BLaER1 treated with 17β-estradiol and CSF1 and Interleukin-3, amounts not matched to agents 10 nM and 100 nM (cell line): ENCODE results near the gene TTLL5.
A peak's percentile ranks its signal among the peaks of the same experiment; 100 is the strongest.

Source experiments
- H3K27ac ChIP-seq, 11 experiments: shearing (Covaris generic); formaldehyde crosslinking; 2 replicates each; pipeline ENCODE4 v1.8.1; 2022
- H3K27me3 ChIP-seq, 11 experiments: shearing (Covaris generic); formaldehyde crosslinking; 2 replicates each; pipeline ENCODE4 v1.8.1; 2022
- H3K36me3 ChIP-seq, 11 experiments: shearing (Covaris generic); formaldehyde crosslinking; 2 replicates each; pipeline ENCODE4 v1.8.1; 2022
- H3K4me1 ChIP-seq, 10 experiments: shearing (Covaris generic); formaldehyde crosslinking; 2 replicates each; pipeline ENCODE4 v1.8.1; 2022
- H3K4me2 ChIP-seq, 11 experiments: shearing (Covaris generic); formaldehyde crosslinking; 2 replicates each; pipeline ENCODE4 v1.8.1; 2022
- H3K4me3 ChIP-seq, 10 experiments: shearing (Covaris generic); formaldehyde crosslinking; 2 replicates each; pipeline ENCODE4 v1.8.1; 2022
- H3K9ac ChIP-seq, 11 experiments: shearing (Covaris generic); formaldehyde crosslinking; 2 replicates each; pipeline ENCODE4 v1.8.1; 2022
- H3K9me3 ChIP-seq, 11 experiments: shearing (Covaris generic); formaldehyde crosslinking; replicated peaks in 1 of 11; 2 replicates each; pipeline ENCODE4 v1.8.1; 2022
- H4K20me1 ChIP-seq, 11 experiments: shearing (Covaris generic); formaldehyde crosslinking; 2 replicates each; pipeline ENCODE4 v1.8.1; 2022
- Cebpa-rat ChIP-seq, 11 experiments: shearing (Covaris generic); IDR thresholded peaks; 2 replicates each; pipeline ENCODE4 v1.8.1; 2022

TTLL5 gene

DNA sequence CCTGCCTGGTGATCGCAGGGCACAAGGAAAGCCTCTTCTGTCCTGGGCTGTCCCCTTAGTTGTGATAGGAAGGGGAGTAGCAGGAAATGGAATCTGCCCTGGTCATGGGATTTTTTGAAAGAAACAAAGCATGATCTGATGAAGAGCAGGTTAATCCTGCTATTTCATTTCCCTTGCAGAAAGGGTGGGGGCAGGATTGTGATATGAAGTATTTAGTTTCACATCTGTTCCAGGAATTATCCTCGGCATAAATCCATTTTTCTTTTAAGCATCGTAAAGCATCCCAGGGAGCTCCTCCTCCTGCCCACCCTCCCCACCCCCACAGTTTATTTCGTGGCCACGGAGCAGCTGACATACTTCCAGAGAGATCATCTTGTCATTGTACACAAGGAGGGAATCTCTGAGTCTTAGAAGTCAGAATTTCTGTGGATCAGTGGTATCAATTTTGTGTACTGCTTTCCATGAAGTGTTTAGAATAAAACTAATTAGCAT lies 267.7 kb downstream of the TTLL5 start:
- Histone ChIP-seq H3K4me1 (peaks cover 0 to 2% (median 0%) of the 10 kb centered on the region in 10 experiments; a peak in 3 of 20 replicates), H3K27ac (no peak overlapping the region), H3K9me3 (peaks cover 0 to 6% (median 0%) of the 10 kb centered on the region in 11 experiments; a peak in 2 of 22 replicates), H3K9ac (no peak overlapping the region), H3K4me3 (no peak overlapping the region), H4K20me1 (no peaks in the 10 kb centered on the region), H3K27me3 (no peaks in the 10 kb centered on the region), H3K36me3 (peaks cover 1 to 22% (median 8%) of the 10 kb centered on the region in 11 experiments; a peak in 9 of 22 replicates), H3K4me2 (no peak overlapping the region)
- TF ChIP-seq Cebpa-rat (IDR thresholded peaks at IDR 0.05) = no peak

DNA sequence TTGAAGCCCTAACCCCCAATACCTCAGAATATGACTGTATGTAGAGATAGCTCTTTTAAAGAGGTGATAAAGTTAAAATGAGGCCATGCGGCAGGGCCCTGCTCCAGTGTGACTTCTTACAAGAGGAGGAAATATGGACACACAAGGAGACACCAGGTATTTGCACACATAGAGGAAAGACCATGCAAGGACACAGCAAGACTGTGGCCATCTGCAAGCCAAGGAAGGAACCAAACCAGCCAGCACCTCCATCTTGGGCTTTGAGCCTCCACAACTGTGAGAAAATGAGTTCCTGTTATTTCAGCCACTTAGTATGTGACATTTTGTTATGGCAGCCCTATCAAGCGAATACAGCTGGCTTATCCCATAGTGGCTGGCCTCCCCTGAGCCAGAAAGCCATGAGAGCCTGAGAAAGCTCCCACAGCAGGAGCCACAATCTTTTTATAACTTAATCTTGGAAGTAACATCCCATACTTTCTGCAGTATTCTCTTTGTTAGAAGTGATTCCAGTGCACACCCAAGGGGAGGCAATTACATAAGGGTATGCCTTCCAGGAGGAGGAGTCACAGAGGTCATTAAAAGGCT lies 272.8 kb downstream of the TTLL5 start:
- Histone ChIP-seq H3K4me1 (peaks cover 5 to 23% (median 17%) of the 10 kb centered on the region in 10 experiments; a peak in 16 of 20 replicates), H4K20me1 (no peaks in the 10 kb centered on the region), H3K9ac (no peak overlapping the region), H3K27me3 (no peaks in the 10 kb centered on the region), H3K4me3 (no peak overlapping the region), H3K4me2 (peak overlapping the region in 5 of 11 experiments; percentile 3 to 63 (median 39); a peak in 4 of 22 replicates), H3K27ac (no peak overlapping the region), H3K36me3 (peaks cover 3 to 33% (median 13%) of the 10 kb centered on the region in 11 experiments; a peak in 10 of 22 replicates), H3K9me3 (no peaks in the 10 kb centered on the region)
- no peak for TF ChIP-seq Cebpa-rat (IDR thresholded peaks at IDR 0.05)

DNA sequence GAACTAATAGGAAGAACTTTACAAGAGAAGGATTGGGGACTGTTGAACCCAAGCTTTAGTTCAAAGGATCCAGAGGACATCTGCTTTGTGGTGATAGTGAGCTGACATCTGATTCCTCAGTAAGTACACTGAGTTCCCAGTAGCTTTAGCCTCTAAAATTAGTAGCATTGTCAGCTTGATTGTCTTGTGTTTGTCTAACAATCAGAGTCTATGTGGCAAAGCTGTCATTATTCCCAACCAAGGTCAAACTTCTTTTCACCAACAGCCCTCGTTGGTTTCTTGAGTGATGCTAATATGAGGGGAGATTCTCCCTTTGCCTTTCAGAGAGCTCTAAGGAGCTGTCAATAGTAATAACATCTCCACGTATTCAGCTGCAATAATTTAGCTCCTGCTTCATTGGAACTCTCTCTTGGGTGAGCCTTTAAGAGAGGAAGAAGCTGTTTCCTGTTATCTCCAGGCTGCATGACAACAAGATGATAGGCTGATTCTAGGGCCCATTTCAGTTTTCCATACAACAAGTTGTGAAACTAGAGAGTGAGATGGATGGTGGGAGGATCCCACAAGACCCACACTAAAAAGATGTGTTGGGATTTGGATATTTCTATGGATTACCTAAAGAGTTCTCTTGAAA lies 274.1 kb downstream of the TTLL5 start:
- H3K27ac ChIP-seq = peak overlapping the region in 4 of 11 experiments; percentile 1 to 26 (median 10); a peak in 1 of 22 replicates
- H3K36me3 ChIP-seq = peaks cover 3 to 40% (median 13%) of the 10 kb centered on the region in 11 experiments; a peak in 12 of 22 replicates
- H3K27me3 ChIP-seq = no peaks in the 10 kb centered on the region
- TF ChIP-seq Cebpa-rat (IDR thresholded peaks at IDR 0.05) = no peak
- H3K9me3 ChIP-seq = no peaks in the 10 kb centered on the region
- peak overlapping the region in 9 of 11 experiments; percentile 11 to 63 (median 36); a peak in 17 of 22 replicates for H3K4me2 ChIP-seq
- H3K4me3 ChIP-seq = no peak overlapping the region
- H3K4me1 ChIP-seq = peaks cover 5 to 23% (median 17%) of the 10 kb centered on the region in 10 experiments; a peak in 16 of 20 replicates
- no peaks in the 10 kb centered on the region for H4K20me1 ChIP-seq
- H3K9ac ChIP-seq = no peak overlapping the region

DNA sequence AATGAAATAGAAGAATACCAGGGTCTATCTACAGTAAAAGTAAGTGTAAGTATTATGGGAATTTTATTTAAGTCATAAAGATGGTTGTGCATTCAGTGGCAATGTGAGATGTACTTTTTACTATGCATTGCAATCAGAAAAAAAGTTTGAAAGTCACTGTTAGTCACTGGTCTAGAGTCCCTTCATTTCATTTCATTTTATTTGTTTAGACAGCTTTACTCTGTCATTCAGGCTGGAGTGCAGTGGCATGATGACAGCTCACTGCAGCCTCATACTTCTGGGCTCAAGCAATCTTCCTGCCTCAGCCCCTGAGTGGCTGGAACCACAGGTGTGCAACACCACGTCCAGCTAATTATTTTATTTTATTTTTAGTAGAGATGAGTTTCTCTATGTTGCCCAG lies 278.2 kb downstream of the TTLL5 start:
- no peak overlapping the region for H3K4me3 ChIP-seq
- H4K20me1 ChIP-seq = no peaks in the 10 kb centered on the region
- peaks cover 5 to 20% (median 14%) of the 10 kb centered on the region in 10 experiments; a peak in 16 of 20 replicates for H3K4me1 ChIP-seq
- no peak overlapping the region for H3K27ac ChIP-seq
- H3K36me3 ChIP-seq = peaks cover 7 to 50% (median 14%) of the 10 kb centered on the region in 11 experiments; a peak in 16 of 22 replicates
- no peak overlapping the region for H3K4me2 ChIP-seq
- no peak for TF ChIP-seq Cebpa-rat (IDR thresholded peaks at IDR 0.05)
- H3K9ac ChIP-seq = no peak overlapping the region
- no peaks in the 10 kb centered on the region for H3K27me3 ChIP-seq
- no peaks in the 10 kb centered on the region for H3K9me3 ChIP-seq

DNA sequence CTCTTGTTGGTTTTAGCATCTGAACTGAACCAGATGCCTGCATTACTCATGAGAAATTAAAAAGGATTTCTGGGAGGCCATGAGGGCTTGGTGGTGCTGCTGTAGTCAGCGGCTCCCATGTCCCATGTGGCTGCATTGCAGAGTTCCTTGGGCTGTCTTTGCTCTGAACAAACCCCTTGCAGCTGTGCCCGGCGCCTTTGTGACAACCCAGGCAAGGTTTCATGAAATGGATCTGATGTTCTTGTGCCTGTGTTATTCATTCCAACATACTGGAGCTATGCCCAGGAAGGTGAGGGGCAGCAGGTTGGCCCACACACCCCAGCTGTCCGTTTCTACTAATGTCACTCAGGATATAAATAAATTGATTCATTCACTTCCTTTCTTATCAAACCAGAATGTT lies 280.0 kb downstream of the TTLL5 start:
- Histone ChIP-seq H3K4me1 (peaks cover 0 to 9% (median 0%) of the 10 kb centered on the region in 10 experiments; a peak in 1 of 20 replicates), H3K9me3 (no peaks in the 10 kb centered on the region), H3K27me3 (no peaks in the 10 kb centered on the region), H3K4me2 (no peak overlapping the region), H3K27ac (no peak overlapping the region), H4K20me1 (no peaks in the 10 kb centered on the region), H3K9ac (no peak overlapping the region), H3K36me3 (peaks cover 13 to 58% (median 21%) of the 10 kb centered on the region in 11 experiments; a peak in 17 of 22 replicates), H3K4me3 (no peak overlapping the region)
- no peak for TF ChIP-seq Cebpa-rat (IDR thresholded peaks at IDR 0.05)

DNA sequence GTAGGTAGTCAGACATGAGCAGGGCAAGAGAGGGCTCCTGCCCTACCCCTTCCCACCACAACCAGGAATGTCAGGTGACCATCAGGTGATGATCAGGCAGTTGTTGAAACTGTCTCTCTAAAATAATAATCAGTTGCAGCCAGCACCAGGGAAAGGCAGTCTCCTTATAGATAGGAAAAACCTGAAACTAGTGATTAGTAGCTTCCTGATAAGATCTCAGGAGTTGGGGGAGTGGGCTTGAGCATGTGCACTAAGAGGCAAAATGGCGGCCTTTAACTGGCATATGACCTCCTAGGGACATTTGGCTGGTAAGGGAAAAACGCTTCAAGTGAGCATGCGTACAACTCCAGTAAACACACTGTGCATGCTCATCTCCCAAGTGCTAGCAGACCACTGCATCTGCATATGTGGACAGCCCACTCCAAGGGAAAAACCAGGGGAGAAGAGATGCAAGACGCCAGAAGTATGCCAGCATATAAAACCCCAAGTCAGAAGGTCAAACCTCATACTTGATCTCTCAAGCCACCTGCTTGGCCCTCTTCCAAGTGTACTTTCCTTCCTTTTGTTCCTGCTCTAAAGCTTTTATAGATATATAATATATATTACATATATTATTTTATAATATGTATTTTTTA lies 283.7 kb downstream of the TTLL5 start:
- no peaks in the 10 kb centered on the region for H3K27me3 ChIP-seq
- no peaks in the 10 kb centered on the region for H3K9me3 ChIP-seq
- no peak overlapping the region; a peak in 1 of 22 replicates for H3K4me2 ChIP-seq
- H3K27ac ChIP-seq = no peak overlapping the region
- H3K9ac ChIP-seq = no peak overlapping the region
- no peak overlapping the region for H3K4me3 ChIP-seq
- no peaks in the 10 kb centered on the region for H4K20me1 ChIP-seq
- no peak for TF ChIP-seq Cebpa-rat (IDR thresholded peaks at IDR 0.05)
- peaks cover 0 to 9% (median 0%) of the 10 kb centered on the region in 10 experiments; a peak in 1 of 20 replicates for H3K4me1 ChIP-seq
- peaks cover 9 to 40% (median 19%) of the 10 kb centered on the region in 11 experiments; a peak in 17 of 22 replicates for H3K36me3 ChIP-seq

DNA sequence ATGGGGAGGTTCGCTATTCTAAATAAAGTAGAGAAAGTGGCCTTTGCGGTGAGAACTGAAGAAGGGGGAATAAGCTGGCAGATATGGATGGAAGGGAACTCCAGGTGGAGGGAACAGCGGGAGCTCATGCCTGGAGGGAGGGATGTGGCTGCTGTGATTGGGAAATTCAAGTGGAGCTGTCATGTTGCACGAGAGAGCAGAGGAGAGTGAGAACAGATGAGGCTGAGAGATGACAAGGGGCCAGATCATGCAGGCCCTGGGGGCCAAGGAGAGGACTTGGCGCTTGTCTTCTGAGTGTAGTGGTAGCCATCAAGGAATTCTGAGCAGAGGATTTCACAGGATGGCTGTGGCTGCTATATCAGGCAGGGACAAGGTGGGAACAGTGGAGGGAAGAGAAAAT lies 285.7 kb downstream of the TTLL5 start:
- TF ChIP-seq Cebpa-rat (IDR thresholded peaks at IDR 0.05) = no peak
- H3K9ac ChIP-seq = no peak overlapping the region
- no peak overlapping the region for H3K27ac ChIP-seq
- H3K9me3 ChIP-seq = peaks cover 0 to under 1% (median 0%) of the 10 kb centered on the region in 11 experiments; a peak in 1 of 22 replicates
- H4K20me1 ChIP-seq = no peaks in the 10 kb centered on the region
- H3K4me2 ChIP-seq = no peak overlapping the region
- no peak overlapping the region for H3K4me3 ChIP-seq
- H3K36me3 ChIP-seq = peaks cover 7 to 38% (median 17%) of the 10 kb centered on the region in 11 experiments; a peak in 16 of 22 replicates
- 0 out of 20 replicates have a peak, but pooled peaks cover 0 to 5% (median 0%) of the 10 kb centered on the region in 10 experiments for H3K4me1 ChIP-seq
- no peaks in the 10 kb centered on the region for H3K27me3 ChIP-seq

DNA sequence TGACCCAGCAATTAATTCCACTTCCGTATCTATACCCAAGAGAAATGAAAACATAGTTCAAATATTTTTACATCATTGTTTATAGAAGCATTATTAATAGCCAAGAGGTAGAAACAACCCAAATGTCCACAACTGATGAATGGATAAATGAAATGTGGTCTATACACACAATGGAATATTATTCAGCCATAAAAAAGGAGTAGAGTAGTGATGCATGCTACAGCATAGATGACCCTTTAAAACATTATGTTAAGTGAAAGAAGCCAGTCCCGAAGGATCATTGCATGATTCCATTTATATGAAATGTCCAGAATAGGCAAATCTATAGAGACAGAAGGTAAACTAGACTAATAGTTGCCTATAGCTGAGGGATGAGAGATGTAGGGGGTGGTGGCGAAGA lies 291.4 kb downstream of the TTLL5 start:
- Histone ChIP-seq H3K9me3 (peaks cover 0 to 8% (median 5%) of the 10 kb centered on the region in 11 experiments; a peak in 5 of 22 replicates), H3K36me3 (peaks cover 4 to 32% (median 13%) of the 10 kb centered on the region in 11 experiments; a peak in 11 of 22 replicates), H3K4me1 (peaks cover 0 to 16% (median 11%) of the 10 kb centered on the region in 10 experiments; a peak in 12 of 20 replicates), H3K9ac (no peak overlapping the region), H3K4me3 (no peak overlapping the region), H3K4me2 (no peak overlapping the region), H4K20me1 (no peaks in the 10 kb centered on the region), H3K27me3 (no peaks in the 10 kb centered on the region), H3K27ac (no peak overlapping the region)
- no peak for TF ChIP-seq Cebpa-rat (IDR thresholded peaks at IDR 0.05)
